HUDEP-2 (cell line): ENCODE data around the gene GXYLT2.

Experiments
- DNase-seq, 76 experiments: peaks; one replicate each; lab custom pipeline; 2025; ENCODE audit not compliant: unreplicated experiment in 76 of 76; lab: John Stamatoyannopoulos, UW

Gene GXYLT2, protein sequence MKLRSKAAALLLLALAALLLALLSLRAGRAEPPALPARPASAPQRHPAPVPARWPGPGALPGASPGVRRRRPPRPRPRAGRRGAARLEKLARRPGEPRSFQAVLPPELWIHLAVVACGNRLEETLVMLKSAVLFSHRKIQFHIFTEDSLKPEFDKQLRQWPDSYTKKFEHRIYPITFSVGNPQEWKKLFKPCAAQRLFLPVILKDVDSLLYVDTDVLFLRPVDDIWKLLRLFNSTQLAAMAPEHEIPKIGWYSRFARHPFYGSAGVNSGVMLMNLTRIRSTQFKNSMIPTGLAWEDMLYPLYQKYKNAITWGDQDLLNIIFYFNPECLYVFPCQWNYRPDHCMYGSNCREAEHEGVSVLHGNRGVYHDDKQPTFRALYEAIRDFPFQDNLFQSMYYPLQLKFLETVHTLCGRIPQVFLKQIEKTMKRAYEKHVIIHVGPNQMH

DNA sequence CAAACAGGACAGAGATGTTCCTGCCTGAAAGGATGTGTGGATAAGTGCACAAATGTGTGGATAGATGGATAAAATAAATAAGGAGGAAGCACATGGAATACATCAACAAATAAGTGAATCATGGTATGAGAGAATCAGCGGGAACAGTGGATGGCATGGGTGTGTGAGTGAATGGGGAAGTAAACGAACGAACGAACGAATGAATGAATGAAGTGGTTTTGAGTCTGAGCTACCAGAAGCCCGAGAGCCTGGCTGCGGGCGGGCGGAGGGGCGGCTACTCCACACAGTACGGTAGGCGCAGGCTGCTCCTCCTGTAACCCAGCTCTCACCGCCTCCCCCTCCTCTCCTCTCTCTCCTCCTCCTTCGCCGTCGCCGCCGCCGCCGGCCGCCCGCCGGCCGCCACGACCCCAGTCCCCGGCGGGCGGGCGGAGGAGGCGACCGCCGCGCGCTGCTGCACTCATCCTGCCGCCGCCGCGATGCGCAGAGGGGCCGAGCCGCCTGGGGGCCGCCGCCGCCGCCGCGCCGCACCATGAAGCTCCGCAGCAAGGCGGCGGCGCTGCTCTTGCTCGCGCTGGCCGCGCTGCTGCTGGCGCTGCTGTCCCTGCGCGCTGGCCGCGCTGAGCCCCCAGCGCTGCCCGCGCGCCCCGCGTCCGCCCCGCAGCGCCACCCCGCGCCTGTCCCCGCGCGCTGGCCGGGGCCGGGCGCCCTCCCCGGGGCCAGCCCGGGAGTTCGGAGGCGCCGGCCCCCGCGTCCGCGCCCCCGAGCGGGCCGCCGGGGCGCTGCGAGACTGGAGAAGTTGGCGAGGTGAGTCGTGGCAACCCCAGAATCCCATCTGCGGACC is at the start of gene GXYLT2:
Gene GXYLT2 (plus strand): TSS at position 342 of the 841 bp plus-strand sequence. CDS start 188 bp downstream, at position 530.
- DNase-seq: peak in 4 of 76 experiments; percentile 1 to 5 (median 2)

DNA sequence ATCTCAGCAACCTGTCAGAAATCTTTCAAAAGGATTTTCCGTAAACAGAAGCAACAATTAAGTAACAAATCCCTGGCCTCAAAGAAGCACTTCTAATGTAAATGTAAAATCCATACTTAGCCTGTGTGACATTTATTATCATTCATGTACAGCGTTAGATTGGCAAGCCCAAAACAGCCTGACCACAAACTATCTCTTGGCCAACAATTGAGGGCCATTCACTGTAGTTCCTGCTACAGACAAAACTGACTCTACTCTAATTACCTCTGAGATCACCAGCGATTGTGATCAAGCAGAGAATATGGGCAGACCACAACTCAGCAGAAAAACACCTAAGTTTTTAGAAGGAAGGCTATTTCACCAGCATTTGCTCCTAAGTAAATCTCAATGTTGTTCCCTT is 48.8 kb upstream of the GXYLT2 start:
- peak in 18 of 76 experiments; percentile 4 to 58 (median 26) for DNase-seq

DNA sequence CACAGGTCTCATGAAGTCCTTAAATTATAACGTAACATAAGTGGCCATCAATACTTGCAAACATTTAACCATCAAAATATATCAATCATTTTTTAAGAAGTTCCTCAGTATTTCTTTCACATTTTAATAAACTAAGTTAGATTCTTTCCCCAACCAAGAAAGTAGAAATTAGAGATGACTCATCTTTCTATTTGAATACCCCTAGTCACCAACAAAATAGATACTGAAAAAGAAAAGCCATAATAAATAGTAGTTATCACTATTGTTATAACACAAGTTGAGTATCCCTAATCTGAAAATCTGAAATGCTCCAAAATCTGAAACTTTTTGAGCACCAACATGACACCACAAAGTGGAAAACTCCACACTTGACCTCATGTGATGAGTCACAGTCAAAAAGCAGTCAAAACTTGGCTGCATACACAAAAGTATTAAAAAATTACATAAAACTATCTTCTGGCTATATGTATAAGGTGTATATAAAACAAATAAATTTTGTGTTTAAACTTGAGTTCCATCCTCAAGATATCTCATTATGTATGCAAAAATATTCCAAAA is 43.3 kb upstream of the GXYLT2 start:
- peak in 1 of 76 experiments; percentile 3 for DNase-seq

DNA sequence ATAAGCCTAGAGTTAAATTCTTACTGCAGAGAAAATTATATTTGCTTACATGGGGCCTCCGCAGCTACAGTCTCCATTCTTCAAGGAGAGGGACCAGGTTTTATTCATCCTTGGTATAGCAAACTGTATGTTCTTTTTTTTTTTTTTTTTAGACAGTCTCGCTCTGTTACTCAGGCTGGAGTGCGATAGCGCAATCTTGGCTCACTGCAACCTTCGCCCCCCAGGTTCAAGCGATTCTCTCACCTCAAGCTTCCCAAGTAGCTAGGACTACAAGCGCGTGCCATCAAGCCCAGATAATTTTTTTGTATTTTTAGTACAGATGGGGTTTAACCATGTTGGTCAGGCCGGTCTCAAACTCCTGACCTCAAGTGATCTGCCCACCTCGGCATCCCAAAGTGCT is 41.7 kb upstream of the GXYLT2 start:
- no peak for DNase-seq

DNA sequence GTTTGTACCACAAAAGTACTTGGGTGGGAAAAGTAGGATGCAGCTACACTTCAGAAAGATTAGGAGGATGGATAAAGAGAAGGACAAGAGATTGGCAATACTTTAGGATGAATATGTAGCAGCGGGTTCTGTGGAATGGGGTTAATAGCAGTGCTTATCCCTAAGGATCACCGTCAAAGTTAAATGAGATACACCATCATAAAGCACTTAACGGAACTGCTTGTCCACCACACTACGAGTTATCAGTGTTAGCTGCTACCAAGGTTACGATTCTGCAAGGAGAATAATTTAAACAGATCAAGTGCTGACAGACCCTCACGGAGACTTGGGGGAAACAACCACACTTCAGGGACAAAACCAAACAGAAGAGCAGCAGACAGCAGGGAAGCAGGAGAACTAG is 40.6 kb upstream of the GXYLT2 start:
- no peak for DNase-seq

DNA sequence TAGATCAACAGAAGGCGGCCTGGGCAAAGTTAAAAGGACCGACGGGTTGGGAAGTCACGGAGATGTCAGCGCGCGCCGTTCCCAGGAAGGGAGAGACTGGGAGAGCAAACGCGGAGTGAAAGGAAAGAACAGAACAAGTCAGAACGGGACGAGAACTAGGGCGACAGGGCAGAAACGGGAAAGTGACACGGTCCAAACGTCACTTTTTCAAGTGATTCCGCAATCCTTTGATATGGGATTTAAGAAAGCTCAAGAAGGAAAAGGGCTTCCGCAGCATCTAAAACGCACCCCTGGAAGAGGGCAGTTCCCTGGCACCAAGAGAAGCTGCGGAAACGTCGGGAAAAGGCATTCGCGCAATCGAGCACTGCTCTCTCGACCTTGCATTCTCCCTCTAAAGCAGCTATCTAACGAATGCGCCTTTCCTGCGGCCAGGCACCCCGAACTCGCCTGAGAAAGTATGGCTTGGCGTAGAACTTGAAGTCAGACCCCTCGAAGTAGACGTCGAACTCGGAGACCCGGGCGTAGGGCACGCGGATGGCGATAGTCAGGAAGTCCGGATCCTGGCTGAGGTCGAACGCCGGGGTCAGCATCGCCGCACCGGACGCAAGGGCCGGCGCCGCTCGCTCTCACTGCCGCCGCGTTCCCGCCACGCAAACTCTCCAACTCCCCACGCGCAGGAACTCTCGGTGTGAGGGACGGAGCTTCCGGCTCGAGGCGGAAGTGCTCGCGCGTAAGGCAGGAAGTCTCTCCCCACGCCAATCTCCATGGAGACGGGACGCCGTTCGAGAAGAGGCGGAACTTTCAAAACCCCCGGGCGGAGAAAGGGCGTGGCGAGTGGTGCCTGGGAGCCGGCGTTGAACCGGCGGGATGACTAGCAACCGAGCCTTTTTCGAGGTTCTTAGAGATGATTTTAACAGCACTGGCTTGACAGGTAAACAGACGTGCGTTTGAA is 39.8 kb upstream of the GXYLT2 start, which contains the start of gene SHQ1:
Gene SHQ1 (minus strand): TSS at position 695 of the 952 bp plus-strand sequence. CDS start 105 bp downstream, at position 590.
- DNase-seq: peak; percentile 32 to 96 (median 89)

DNA sequence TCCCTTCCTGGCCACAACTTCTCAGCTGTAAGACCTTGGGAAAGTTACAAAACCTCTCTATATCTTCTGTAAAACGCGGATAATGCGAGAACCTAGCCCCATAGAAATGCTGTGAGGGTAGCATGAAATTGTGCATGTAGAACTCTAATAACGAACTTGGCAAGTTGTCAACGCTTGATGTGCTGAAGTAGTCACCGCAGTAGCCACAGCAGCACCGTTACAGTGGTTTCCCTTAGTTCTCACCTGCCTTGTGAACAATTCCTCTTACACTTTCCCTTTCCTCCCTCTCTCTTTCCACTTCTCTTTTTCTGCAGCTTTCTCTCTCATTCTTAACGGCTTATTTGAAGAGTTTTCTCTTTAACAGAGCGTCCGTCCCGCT is 39.2 kb upstream of the GXYLT2 start:
- peak in 12 of 76 experiments; percentile 37 to 71 (median 50) for DNase-seq

DNA sequence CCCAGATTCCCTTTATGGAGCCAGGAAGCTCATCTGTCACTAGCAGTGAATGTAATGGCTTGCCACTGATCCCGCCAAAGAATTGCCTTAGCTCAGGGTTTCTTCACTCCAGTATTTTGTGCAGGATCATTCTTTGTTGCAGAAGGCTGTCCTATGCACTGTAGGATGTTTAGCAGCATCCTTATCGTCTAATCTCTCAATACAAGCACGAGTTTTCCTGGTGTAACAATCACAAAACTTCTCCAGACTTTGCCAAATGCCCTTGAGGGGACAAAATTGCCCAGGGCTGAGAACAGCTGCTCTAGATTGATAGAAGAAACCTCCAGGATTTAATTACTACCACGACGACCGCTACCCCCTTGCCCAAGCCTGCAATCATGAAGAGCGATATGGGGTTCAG is 32.8 kb upstream of the GXYLT2 start:
- no peak for DNase-seq

DNA sequence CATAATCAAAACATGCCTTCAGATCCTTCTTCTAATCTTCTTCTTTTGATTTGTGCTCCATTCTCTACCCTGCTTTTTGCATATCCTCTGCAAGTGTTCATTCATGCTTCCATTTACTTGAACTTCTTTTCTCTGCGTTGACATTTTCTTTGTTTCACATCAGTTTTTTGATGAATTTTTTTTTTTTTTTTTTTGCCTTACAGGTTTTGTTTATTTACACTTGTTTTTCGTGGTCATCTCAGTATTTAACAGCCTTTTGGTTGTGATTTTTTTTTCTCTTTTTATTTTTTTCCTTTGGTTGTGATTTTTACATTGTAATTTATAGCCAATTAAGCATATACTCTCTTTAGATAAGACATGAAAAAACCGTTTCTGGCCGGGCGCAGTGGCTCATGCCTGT is 27.8 kb upstream of the GXYLT2 start:
- DNase-seq: no peak

DNA sequence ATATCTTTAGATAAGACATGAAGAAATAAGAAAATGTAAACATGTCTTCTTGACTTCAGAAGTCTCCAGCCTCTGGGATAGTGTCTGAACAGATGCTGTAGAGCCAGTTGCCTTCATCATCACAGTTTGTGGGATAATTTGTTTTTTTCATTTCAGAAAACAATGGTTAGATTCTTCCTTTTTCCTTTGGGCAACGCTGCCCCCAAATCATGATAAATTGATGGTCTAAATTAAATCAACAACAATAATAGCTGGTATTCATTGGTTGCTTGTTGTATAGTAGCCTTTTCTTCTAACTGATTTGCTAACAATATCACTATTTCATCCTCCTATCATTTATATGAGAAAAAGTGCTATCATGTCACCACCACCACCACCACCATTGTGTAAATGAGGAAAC is 27.0 kb upstream of the GXYLT2 start:
- DNase-seq: no peak

- no peak for DNase-seq
Measured at GRCh38 chr3:72862314-72863090, 25.3 kb upstream of the GXYLT2 start.

- DNase-seq: no peak
Measured at GRCh38 chr3:72872183-72872582, 15.7 kb upstream of the GXYLT2 start.

GRCh38 chr3:72887343-72887704 is 522 bp upstream of the GXYLT2 start:
- no peak for DNase-seq

- DNase-seq: no peak
Measured at GRCh38 chr3:72888546-72889309, 882 bp downstream of the GXYLT2 start.

DNA sequence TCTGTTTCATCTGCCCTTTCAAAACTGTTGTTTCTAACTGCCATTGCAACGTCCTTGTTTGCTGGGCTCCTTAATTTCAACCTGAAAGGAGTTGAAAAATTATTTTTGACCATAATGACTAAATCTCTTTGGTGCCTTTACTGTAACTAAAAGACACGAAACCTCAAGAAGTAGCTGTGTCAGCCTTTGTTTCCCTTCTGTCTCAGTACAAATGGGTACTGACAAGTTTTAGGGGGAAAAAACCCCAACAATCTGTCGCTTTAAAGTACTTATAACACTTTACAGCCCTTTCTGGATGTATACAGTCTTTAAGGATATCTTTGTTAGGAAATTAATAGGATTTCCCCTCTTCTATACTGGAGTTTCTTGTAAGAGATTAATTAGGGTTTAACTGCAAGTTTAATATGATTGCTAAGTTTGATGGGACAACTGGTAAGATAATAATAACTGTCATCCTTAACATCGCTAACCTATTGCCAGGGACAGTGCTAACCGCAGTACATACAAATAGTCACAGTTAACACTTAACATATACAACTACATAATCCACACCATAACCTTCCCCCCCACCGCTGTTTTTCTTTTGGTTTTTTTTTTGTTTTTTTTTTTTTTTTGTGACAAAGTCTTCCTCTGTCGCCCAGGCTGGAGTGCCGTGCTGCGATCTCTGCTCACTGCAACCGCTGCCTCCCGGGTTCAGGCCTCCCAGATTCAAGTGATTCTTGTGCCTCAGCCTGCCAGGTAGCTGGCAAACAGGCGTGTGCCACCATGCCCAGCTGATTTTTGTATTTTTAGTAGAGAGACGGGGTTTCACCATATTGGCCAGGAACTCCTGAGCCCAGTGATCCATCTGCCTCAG is 1.7 kb downstream of the GXYLT2 start:
- DNase-seq: no peak

DNA sequence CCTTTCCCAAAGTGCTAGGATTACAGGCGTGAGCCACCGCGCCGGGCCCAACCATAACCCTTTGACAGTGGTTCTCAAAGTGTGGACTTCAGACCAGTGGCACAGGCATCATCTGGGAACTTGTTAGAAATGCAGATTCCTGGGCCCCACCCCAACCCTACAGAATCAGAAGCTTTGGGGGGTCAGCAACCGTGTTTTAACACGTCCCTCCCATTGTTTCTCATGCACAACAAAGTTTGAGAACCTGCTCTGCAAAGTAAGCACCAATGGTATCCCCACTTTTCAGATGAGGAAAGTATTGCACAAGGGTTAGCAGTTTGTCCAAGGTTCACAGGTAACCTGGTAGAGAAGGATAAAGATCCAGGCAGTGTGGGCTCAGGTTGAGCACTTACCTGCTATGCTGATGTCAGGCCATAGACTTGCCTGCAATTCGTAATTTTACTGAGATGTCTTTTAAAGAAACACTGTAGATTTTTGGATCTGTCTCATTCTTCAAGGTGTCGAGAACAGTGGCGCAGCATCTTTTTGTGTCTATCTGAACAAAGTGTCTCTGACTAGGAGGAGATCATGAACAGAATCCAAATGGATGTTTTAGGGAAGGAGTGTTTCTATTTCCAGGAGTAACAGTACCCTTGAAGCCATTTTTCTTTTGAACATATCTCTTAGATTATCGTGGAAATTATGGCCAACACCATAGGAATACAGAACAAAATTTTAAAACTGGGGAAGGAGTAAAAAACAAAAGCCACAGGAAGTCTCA is 2.5 kb downstream of the GXYLT2 start:
- DNase-seq: no peak
